Liver (tissue), 9 donors: Measurements from ENCODE around the gene VASP. TPM values are rescaled to one million over a fixed set of nuclear protein-coding genes. Genes with fewer than 3 reads are reported as not detected.

Experiments
- DNase-seq: peaks from one replicate; pipeline ENCODE4 v3.0.0-alpha.2; 2017; ENCODE audit warnings: low spot score
- H3K27ac ChIP-seq, 2 donors: one replicate each; pipeline ENCODE4 v1.7.0; 2013; ENCODE audit warnings: inconsistent platforms in 2 of 2, low read length in 2 of 2, control low read depth in 1 of 2, low read depth in 1 of 2, mild to moderate bottlenecking in 1 of 2
- H3K27me3 ChIP-seq, 4 donors: one replicate each; pipeline versions ENCODE4 v1.6.1 to v1.7.0; 2013; ENCODE audit warnings: low read length in 3 of 4, inconsistent platforms in 1 of 4, mild to moderate bottlenecking in 1 of 4, moderate library complexity in 1 of 4; ENCODE audit not compliant: control insufficient read depth in 4 of 4, insufficient read depth in 4 of 4
- H3K36me3 ChIP-seq, 4 donors: one replicate each; pipeline versions ENCODE4 v1.6.1 to v1.7.0; 2013; ENCODE audit warnings: low read length in 3 of 4, mild to moderate bottlenecking in 3 of 4, low read depth in 1 of 4, moderate library complexity in 1 of 4; ENCODE audit not compliant: control insufficient read depth in 4 of 4, insufficient read depth in 3 of 4
- H3K4me1 ChIP-seq, 4 donors: one replicate each; pipeline versions ENCODE4 v1.6.1 to v1.7.0; 2013; ENCODE audit warnings: low read length in 3 of 4, mild to moderate bottlenecking in 3 of 4, moderate library complexity in 1 of 4; ENCODE audit not compliant: control insufficient read depth in 4 of 4, insufficient read depth in 4 of 4
- H3K4me3 ChIP-seq, 3 donors: one replicate each; pipeline versions ENCODE4 v1.6.1 to v1.7.0; 2013; ENCODE audit warnings: low read length in 3 of 3, control low read depth in 1 of 3, low read depth in 1 of 3, mild to moderate bottlenecking in 1 of 3
- H3K9ac ChIP-seq, 2 donors: one replicate each; pipeline ENCODE4 v1.7.0; 2013; ENCODE audit warnings: low read length in 2 of 2, mild to moderate bottlenecking in 2 of 2, moderate library complexity in 2 of 2, control low read depth in 1 of 2, low read depth in 1 of 2
- H3K9me3 ChIP-seq, 4 donors: one replicate each; pipeline versions ENCODE4 v1.6.1 to v1.7.0; 2013; ENCODE audit warnings: low read length in 3 of 4; ENCODE audit not compliant: control insufficient read depth in 4 of 4
- EGR1 ChIP-seq, 2 donors: IDR thresholded peaks; 2 replicates each; pipeline ENCODE4 v1.6.1; 2016 to 2018; ENCODE audit warnings: antibody characterized with exemption in 2 of 2, low read depth in 2 of 2
- FOXA1 ChIP-seq: IDR thresholded peaks from 2 replicates; pipeline ENCODE4 v1.6.1; 2016; ENCODE audit warnings: antibody characterized with exemption
- FOXA2 ChIP-seq: IDR thresholded peaks from 2 replicates; pipeline ENCODE4 v1.6.1; 2016; ENCODE audit warnings: antibody characterized with exemption
- GABPA ChIP-seq, 2 donors: IDR thresholded peaks in 1 of 2; conservative IDR thresholded peaks in 1 of 2; 2 replicates each; pipeline ENCODE4 v1.6.1; 2016; ENCODE audit warnings: antibody characterized with exemption in 2 of 2, mild to moderate bottlenecking in 1 of 2, moderate library complexity in 1 of 2
- HNF4A ChIP-seq, 2 donors: conservative IDR thresholded peaks; 2 replicates each; pipeline ENCODE4 v1.6.1; 2016; ENCODE audit warnings: antibody characterized with exemption in 2 of 2, mild to moderate bottlenecking in 2 of 2
- HNF4G ChIP-seq: IDR thresholded peaks from 2 replicates; pipeline ENCODE4 v1.6.1; 2016; ENCODE audit warnings: antibody characterized with exemption
- JUND ChIP-seq, 2 donors: IDR thresholded peaks; 2 replicates each; pipeline ENCODE4 v1.6.1; 2016; ENCODE audit warnings: antibody characterized with exemption in 2 of 2
- NR2F2 ChIP-seq: IDR thresholded peaks from 2 replicates; pipeline ENCODE4 v1.6.1; 2016; ENCODE audit warnings: antibody characterized with exemption
- RAD21 ChIP-seq, 2 donors: IDR thresholded peaks; 2 replicates each; pipeline ENCODE4 v1.6.1; 2016; ENCODE audit warnings: antibody characterized with exemption in 2 of 2, mild to moderate bottlenecking in 2 of 2
- RXRA ChIP-seq, 2 donors: IDR thresholded peaks; 2 replicates each; pipeline ENCODE4 v1.6.1; 2017 to 2018; ENCODE audit warnings: antibody characterized with exemption in 2 of 2, mild to moderate bottlenecking in 1 of 2
- SP1 ChIP-seq: IDR thresholded peaks from 2 replicates; pipeline ENCODE4 v1.6.1; 2018; ENCODE audit warnings: antibody characterized with exemption, mild to moderate bottlenecking
- TAF1 ChIP-seq: conservative IDR thresholded peaks from 2 replicates; pipeline ENCODE4 v1.6.1; 2016; ENCODE audit warnings: antibody characterized with exemption, mild to moderate bottlenecking
- YY1 ChIP-seq: IDR thresholded peaks from 2 replicates; pipeline ENCODE4 v1.6.1; 2016; ENCODE audit warnings: antibody characterized with exemption, mild to moderate bottlenecking
- WGBS: extraction: QIAGEN DNeasy Blood & Tissue Kit; methylation state at CpG from one replicate; pipeline ENCODE4 v1.1.7; 2013; 5-methylcytosine and 5-hydroxymethylcytosine counted together
- polyA plus RNA-seq, 2 donors: library from polyadenylated mRNA; stranded (reverse) in 1 of 2; unstranded in 1 of 2; fragments of 200-250 nt in 1 of 2; fragments of >200 nt in 1 of 2; fragmentation: Nextera tagmentation in 1 of 2; extraction: Ambion mirVana in 1 of 2; gene quantifications; one replicate each; pipeline versions ENCODE4 v1.2.1 to v1.2.3, GENCODE V29; 2013 to 2015
- total RNA-seq, 2 donors: library from RNA; depleted of rRNA; stranded (reverse); fragments of >200 nt; gene quantifications; one replicate each; pipeline ENCODE4 v1.2.3, GENCODE V29; 2014
- TF ChIP-seq, protein P1 (sequence below): IDR thresholded peaks from 2 replicates; pipeline ENCODE4 v1.6.1; 2016; ENCODE audit warnings: antibody characterized with exemption
- TF ChIP-seq, protein P2 (sequence below): IDR thresholded peaks from 2 replicates; pipeline ENCODE4 v1.6.1; 2016; ENCODE audit warnings: antibody characterized with exemption
- TF ChIP-seq, protein P3 (sequence below): IDR thresholded peaks from 2 replicates; pipeline ENCODE4 v1.6.1; 2016; ENCODE audit warnings: antibody characterized with exemption
- TF ChIP-seq, protein P4 (sequence below): IDR thresholded peaks from 2 replicates; pipeline ENCODE4 v1.6.1; 2016; ENCODE audit warnings: antibody characterized with exemption, mild to moderate bottlenecking
- TF ChIP-seq, protein P5 (sequence below): fragments of 150-350 bp; IDR thresholded peaks from 2 replicates; pipeline ENCODE4 v1.5.1; 2017; ENCODE audit warnings: improper control_type of control experiment, low read depth, low read length; ENCODE audit not compliant: missing input control
- donor health status: healthy.
- donor health status: healthy.
- donor health status: healthy.
- donor health status: healthy.
- donor health status: healthy.

VASP gene
- total and polyA plus RNA-seq, 4 donors: 7.3 to 29.1 (median 22.7) TPM

DNA sequence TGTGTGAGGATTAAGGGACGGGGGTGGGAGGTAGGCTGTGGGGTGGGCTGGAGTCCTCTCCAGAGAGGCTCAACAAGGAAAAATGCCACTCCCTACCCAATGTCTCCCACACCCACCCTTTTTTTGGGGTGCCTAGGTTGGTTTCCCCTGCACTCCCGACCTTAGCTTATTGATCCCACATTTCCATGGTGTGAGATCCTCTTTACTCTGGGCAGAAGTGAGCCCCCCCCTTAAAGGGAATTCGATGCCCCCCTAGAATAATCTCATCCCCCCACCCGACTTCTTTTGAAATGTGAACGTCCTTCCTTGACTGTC, 34.0 kb upstream of the VASP start (continued):
- TF ChIP-seq, protein P1, sequence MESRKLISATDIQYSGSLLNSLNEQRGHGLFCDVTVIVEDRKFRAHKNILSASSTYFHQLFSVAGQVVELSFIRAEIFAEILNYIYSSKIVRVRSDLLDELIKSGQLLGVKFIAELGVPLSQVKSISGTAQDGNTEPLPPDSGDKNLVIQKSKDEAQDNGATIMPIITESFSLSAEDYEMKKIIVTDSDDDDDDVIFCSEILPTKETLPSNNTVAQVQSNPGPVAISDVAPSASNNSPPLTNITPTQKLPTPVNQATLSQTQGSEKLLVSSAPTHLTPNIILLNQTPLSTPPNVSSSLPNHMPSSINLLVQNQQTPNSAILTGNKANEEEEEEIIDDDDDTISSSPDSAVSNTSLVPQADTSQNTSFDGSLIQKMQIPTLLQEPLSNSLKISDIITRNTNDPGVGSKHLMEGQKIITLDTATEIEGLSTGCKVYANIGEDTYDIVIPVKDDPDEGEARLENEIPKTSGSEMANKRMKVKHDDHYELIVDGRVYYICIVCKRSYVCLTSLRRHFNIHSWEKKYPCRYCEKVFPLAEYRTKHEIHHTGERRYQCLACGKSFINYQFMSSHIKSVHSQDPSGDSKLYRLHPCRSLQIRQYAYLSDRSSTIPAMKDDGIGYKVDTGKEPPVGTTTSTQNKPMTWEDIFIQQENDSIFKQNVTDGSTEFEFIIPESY: no peak
- no peak for TF ChIP-seq HNF4G
- no peak for TF ChIP-seq FOXA2

DNA sequence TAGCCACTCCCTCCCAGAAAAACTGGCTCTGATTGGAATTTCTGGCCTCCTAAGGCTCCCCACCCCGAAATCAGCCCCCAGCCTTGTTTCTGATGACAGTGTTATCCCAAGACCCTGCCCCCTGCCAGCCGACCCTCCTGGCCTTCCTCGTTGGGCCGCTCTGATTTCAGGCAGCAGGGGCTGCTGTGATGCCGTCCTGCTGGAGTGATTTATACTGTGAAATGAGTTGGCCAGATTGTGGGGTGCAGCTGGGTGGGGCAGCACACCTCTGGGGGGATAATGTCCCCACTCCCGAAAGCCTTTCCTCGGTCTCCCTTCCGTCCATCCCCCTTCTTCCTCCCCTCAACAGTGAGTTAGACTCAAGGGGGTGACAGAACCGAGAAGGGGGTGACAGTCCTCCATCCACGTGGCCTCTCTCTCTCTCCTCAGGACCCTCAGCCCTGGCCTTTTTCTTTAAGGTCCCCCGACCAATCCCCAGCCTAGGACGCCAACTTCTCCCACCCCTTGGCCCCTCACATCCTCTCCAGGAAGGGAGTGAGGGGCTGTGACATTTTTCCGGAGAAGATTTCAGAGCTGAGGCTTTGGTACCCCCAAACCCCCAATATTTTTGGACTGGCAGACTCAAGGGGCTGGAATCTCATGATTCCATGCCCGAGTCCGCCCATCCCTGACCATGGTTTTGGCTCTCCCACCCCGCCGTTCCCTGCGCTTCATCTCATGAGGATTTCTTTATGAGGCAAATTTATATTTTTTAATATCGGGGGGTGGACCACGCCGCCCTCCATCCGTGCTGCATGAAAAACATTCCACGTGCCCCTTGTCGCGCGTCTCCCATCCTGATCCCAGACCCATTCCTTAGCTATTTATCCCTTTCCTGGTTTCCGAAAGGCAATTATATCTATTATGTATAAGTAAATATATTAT, 33.3 kb upstream of the VASP start:
- TF ChIP-seq GABPA (IDR thresholded peaks at IDR 0.05 in 1 of 2, conservative IDR thresholded peaks at IDR 0.05 in 1 of 2) (no peak), JUND (IDR thresholded peaks at IDR 0.05) (no peak), TAF1 (no peak), EGR1 (IDR thresholded peaks at IDR 0.05; ENCODE audit: low read depth in 2 of 2) (no peak), SP1 (no peak), YY1 (no peak), FOXA1 (no peak), HNF4G (no peak), NR2F2 (no peak), RXRA (IDR thresholded peaks at IDR 0.05) (no peak), RAD21 (IDR thresholded peaks at IDR 0.05) (no peak), FOXA2 (no peak), HNF4A (conservative IDR thresholded peaks at IDR 0.05) (no peak)
- TF ChIP-seq, protein P1: no peak
- TF ChIP-seq, protein P2, sequence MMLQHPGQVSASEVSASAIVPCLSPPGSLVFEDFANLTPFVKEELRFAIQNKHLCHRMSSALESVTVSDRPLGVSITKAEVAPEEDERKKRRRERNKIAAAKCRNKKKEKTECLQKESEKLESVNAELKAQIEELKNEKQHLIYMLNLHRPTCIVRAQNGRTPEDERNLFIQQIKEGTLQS: no peak
- TF ChIP-seq, protein P3, sequence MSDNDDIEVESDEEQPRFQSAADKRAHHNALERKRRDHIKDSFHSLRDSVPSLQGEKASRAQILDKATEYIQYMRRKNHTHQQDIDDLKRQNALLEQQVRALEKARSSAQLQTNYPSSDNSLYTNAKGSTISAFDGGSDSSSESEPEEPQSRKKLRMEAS: no peak
- TF ChIP-seq, protein P4, sequence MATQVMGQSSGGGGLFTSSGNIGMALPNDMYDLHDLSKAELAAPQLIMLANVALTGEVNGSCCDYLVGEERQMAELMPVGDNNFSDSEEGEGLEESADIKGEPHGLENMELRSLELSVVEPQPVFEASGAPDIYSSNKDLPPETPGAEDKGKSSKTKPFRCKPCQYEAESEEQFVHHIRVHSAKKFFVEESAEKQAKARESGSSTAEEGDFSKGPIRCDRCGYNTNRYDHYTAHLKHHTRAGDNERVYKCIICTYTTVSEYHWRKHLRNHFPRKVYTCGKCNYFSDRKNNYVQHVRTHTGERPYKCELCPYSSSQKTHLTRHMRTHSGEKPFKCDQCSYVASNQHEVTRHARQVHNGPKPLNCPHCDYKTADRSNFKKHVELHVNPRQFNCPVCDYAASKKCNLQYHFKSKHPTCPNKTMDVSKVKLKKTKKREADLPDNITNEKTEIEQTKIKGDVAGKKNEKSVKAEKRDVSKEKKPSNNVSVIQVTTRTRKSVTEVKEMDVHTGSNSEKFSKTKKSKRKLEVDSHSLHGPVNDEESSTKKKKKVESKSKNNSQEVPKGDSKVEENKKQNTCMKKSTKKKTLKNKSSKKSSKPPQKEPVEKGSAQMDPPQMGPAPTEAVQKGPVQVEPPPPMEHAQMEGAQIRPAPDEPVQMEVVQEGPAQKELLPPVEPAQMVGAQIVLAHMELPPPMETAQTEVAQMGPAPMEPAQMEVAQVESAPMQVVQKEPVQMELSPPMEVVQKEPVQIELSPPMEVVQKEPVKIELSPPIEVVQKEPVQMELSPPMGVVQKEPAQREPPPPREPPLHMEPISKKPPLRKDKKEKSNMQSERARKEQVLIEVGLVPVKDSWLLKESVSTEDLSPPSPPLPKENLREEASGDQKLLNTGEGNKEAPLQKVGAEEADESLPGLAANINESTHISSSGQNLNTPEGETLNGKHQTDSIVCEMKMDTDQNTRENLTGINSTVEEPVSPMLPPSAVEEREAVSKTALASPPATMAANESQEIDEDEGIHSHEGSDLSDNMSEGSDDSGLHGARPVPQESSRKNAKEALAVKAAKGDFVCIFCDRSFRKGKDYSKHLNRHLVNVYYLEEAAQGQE: no peak
- TF ChIP-seq, protein P5, sequence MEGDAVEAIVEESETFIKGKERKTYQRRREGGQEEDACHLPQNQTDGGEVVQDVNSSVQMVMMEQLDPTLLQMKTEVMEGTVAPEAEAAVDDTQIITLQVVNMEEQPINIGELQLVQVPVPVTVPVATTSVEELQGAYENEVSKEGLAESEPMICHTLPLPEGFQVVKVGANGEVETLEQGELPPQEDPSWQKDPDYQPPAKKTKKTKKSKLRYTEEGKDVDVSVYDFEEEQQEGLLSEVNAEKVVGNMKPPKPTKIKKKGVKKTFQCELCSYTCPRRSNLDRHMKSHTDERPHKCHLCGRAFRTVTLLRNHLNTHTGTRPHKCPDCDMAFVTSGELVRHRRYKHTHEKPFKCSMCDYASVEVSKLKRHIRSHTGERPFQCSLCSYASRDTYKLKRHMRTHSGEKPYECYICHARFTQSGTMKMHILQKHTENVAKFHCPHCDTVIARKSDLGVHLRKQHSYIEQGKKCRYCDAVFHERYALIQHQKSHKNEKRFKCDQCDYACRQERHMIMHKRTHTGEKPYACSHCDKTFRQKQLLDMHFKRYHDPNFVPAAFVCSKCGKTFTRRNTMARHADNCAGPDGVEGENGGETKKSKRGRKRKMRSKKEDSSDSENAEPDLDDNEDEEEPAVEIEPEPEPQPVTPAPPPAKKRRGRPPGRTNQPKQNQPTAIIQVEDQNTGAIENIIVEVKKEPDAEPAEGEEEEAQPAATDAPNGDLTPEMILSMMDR: no peak
- Histone ChIP-seq H3K4me1 (peaks cover 5 to 31% (median 19%) of the 10 kb centered on the region in 4 donors), H3K9me3 (no peaks in the 10 kb centered on the region), H3K9ac (no peak overlapping the region), H3K4me3 (no peak overlapping the region), H3K27me3 (peaks cover 0 to 4% (median 2%) of the 10 kb centered on the region in 4 donors), H3K27ac (no peak overlapping the region), H3K36me3 (no peaks in the 10 kb centered on the region)
- 62% methylated on average over 27 of the region's 27 CpGs for WGBS
- DNase-seq: no peak
